Dermis microvascular lymphatic vessel endothelial cell (primary cell): ENCODE results near the gene PALM3. TPM values are rescaled to one million over a fixed set of nuclear protein-coding genes. Genes with fewer than 3 reads are reported as not detected.

ENCODE experiments used
- DNase-seq, 2 donors: peaks; one replicate each; pipeline versions ENCODE4 v3.0.0 to v3.0.0-alpha.2; 2010; ENCODE audit warnings: low read depth in 2 of 2
- total RNA-seq: library from RNA; depleted of rRNA; stranded (reverse); fragments of >200 nt; gene quantifications from 2 replicates; pipeline ENCODE4 v1.2.1, GENCODE V29; 2014

PALM3 gene
- under 0.01 TPM in 1 of 2 replicates, not detected in the other for total RNA-seq

GRCh38 chr19:14061751-14062557 is at the start of gene PALM3:
TSS of gene PALM3 (minus strand) at chr19:14062076. CDS start at chr19:14061980, 96 bp downstream.
- no peak for DNase-seq

- no peak for DNase-seq
Measured at GRCh38 chr19:14111486-14111885, 49.6 kb upstream of the PALM3 start.

GRCh38 chr19:14110650-14111049 is 48.8 kb upstream of the PALM3 start:
- DNase-seq: no peak

- DNase-seq: peak in 1 of 2 donors; percentile 83
Measured at GRCh38 chr19:14107581-14108461, 45.9 kb upstream of the PALM3 start.

GRCh38 chr19:14106840-14107239 is 45.0 kb upstream of the PALM3 start:
- no peak for DNase-seq

- no peak for DNase-seq
Measured at GRCh38 chr19:14105680-14106079, 43.8 kb upstream of the PALM3 start.

GRCh38 chr19:14103310-14103709 is 41.4 kb upstream of the PALM3 start:
- DNase-seq: no peak

- no peak for DNase-seq
Measured at GRCh38 chr19:14102756-14103155, 40.9 kb upstream of the PALM3 start.

GRCh38 chr19:14102102-14102696 is 40.3 kb upstream of the PALM3 start:
- no peak for DNase-seq

GRCh38 chr19:14101003-14101545 is 39.2 kb upstream of the PALM3 start:
- no peak for DNase-seq

- no peak for DNase-seq
Measured at GRCh38 chr19:14097532-14098151, 35.8 kb upstream of the PALM3 start.

- no peak for DNase-seq
Measured at GRCh38 chr19:14096272-14096992, 34.6 kb upstream of the PALM3 start.

- no peak for DNase-seq
Measured at GRCh38 chr19:14094854-14095253, 33.0 kb upstream of the PALM3 start.

GRCh38 chr19:14093117-14093823 is 31.4 kb upstream of the PALM3 start:
- DNase-seq: no peak

- DNase-seq: no peak
Measured at GRCh38 chr19:14091813-14092462, 30.1 kb upstream of the PALM3 start.

- peak in 1 of 2 donors; percentile 56 for DNase-seq
Measured at GRCh38 chr19:14091081-14091812, 29.4 kb upstream of the PALM3 start.

- DNase-seq: peak in 1 of 2 donors; percentile 88
Measured at GRCh38 chr19:14090509-14091080, 28.7 kb upstream of the PALM3 start, which contains the start of gene SAMD1. TSS of gene SAMD1 (minus strand) at chr19:14090751.
